ENCODE measurements around the gene LSMEM2.

The LSMEM2 gene

GRCh38 chr3:50254577-50255250, 24.2 kb upstream of the LSMEM2 start:
- H3K4me3 ChIP-seq (replicated peaks; ENCODE audit: low read depth, low read length) = no peak overlapping the region
- DNase-seq (ENCODE audit: low read depth) = peak; percentile 86
- TF ChIP-seq CTCF (IDR thresholded peaks at IDR 0.05; ENCODE audit: low read length, missing control alignments) = no peak

- no peak for DNase-seq (ENCODE audit: low read depth)
- H3K4me3 ChIP-seq (replicated peaks; ENCODE audit: low read depth, low read length) = no peak overlapping the region
- TF ChIP-seq CTCF (IDR thresholded peaks at IDR 0.05; ENCODE audit: low read length, missing control alignments) = no peak
These were observed 23.7 kb upstream of the LSMEM2 start for GRCh38 chr3:50255251-50255615.

DNA sequence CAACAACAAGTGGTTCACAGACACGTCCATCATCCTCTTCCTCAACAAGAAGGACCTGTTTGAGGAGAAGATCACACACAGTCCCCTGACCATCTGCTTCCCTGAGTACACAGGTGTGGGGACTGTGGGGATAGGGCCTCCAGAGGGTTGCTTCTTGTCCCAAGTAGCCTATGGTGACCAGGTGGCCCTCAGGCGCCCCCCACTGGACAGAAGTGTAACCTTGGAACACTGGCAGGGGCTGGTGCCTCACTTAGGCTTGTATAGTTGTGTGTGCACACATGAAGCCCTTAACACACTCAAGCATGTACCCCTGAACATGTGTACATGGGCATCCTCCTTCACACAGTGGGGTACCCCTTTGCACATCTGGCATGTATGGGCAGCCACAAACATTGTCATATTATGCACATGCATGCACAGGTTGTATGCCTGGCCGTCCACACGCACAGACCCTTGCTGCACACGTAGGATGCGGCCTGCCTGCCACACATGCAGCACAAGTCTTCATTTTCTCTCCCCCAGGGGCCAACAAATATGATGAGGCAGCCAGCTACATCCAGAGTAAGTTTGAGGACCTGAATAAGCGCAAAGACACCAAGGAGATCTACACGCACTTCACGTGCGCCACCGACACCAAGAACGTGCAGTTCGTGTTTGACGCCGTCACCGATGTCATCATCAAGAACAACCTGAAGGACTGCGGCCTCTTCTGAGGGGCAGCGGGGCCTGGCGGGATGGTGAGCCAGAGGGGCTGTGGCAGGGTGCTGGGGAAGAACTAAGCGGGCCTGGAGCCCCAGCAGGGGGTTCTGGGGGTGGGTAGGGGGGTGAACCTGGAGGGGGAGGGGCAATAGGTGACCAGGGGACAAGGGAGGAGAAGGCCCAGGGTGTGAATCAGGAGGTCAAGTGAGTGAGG, 21.7 kb upstream of the LSMEM2 start:
- peak; percentile 51 for DNase-seq (ENCODE audit: low read depth)
- H3K4me3 ChIP-seq (replicated peaks; ENCODE audit: low read depth, low read length) = no peak overlapping the region
- peak; percentile 63 for TF ChIP-seq CTCF (IDR thresholded peaks at IDR 0.05; ENCODE audit: low read length, missing control alignments)

GRCh38 chr3:50258029-50258680, 20.7 kb upstream of the LSMEM2 start:
- H3K4me3 ChIP-seq (replicated peaks; ENCODE audit: low read depth, low read length) = no peak overlapping the region
- no peak for TF ChIP-seq CTCF (IDR thresholded peaks at IDR 0.05; ENCODE audit: low read length, missing control alignments)
- DNase-seq (ENCODE audit: low read depth) = no peak

DNA sequence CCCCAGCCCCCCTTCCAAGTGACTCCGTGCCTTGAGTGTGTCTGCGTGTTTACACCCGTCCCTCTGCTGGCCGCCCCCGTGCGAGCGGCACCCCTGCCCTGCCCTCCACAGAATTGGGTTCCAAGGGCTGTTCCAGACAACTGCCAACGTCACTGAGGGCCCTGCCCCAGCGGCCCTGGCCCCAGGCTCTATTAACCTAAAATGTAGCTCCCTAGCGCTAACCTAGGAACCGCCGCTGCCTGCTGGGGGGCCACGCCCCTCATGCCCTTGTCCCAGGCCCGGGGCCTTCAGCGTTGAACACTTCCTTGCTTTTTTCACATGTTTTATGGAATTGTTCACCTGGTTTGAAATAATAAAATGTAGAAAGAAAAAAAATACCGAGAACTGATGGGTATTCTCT, 19.9 kb upstream of the LSMEM2 start:
- TF ChIP-seq CTCF (IDR thresholded peaks at IDR 0.05; ENCODE audit: low read length, missing control alignments) = no peak
- no peak overlapping the region for H3K4me3 ChIP-seq (replicated peaks; ENCODE audit: low read depth, low read length)
- DNase-seq (ENCODE audit: low read depth) = no peak

DNA sequence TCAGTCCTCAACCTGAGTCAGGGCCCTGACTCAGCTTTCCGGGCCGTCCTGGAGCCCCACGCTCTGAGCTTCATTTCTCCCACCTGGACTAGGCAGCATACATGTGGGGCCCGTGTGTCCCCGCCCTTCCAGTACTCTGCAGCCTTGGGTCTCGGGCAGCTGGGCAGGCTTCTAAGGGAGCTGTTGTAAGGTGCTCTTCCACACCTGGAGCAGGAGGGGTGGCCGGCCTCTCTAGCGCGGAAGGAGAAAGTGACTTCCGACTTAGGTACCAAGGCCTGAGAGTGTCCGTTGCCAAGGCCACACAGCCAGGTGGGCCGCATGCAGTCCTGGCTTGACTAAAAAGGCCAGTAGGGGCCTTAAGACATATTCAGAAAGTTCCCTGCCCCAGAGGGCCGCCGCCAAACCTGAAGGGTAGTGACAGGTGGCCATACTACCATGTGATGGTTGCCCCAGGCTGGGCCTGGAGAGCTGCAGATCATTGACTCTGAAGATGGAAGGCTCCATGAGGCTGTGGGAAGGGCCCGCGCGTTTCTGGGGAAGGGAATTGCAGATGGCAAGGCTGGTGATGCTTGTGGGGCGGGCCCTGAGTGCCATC, 19.4 kb upstream of the LSMEM2 start:
- DNase-seq (ENCODE audit: low read depth) = no peak
- TF ChIP-seq CTCF (IDR thresholded peaks at IDR 0.05; ENCODE audit: low read length, missing control alignments) = no peak
- no peak overlapping the region for H3K4me3 ChIP-seq (replicated peaks; ENCODE audit: low read depth, low read length)
